CD14-positive monocyte (primary cell): ENCODE measurements around the gene CD300E. TPM values are rescaled to one million over a fixed set of nuclear protein-coding genes. Genes with fewer than 3 reads are reported as not detected.

Experiments used
- DNase-seq, 3 donors: peaks; one replicate each; pipeline ENCODE4 v3.0.0-alpha.2; 2011 to 2022
- H2AFZ ChIP-seq: 2 replicates; pipeline ENCODE4 v1.6.0; 2012; ENCODE audit warnings: mild to moderate bottlenecking, low read depth, low read length, inconsistent platforms; ENCODE audit not compliant: insufficient read depth, poor library complexity, severe bottlenecking
- H3K27ac ChIP-seq, 2 donors: 1 replicate in 1 of 2; 2 replicates in 1 of 2; pipeline ENCODE4 v1.5.1; 2012 to 2013; ENCODE audit warnings: low read length in 2 of 2, control low read depth in 1 of 2, inconsistent platforms in 1 of 2, low read depth in 1 of 2, mild to moderate bottlenecking in 1 of 2
- H3K27me3 ChIP-seq, 2 donors: one replicate each; pipeline versions ENCODE4 v1.6.0 to v1.6.1; 2011 to 2013; ENCODE audit warnings: low read length in 2 of 2; ENCODE audit not compliant: control insufficient read depth in 2 of 2, insufficient read depth in 2 of 2
- H3K36me3 ChIP-seq, 2 donors: replicated peaks in 1 of 2; 1 replicate in 1 of 2; 2 replicates in 1 of 2; pipeline versions ENCODE4 v1.5.1 to v1.6.1; 2012 to 2013; ENCODE audit warnings: low read length in 2 of 2, control low read depth in 1 of 2, inconsistent platforms in 1 of 2, mild to moderate bottlenecking in 1 of 2; ENCODE audit not compliant: insufficient read depth in 2 of 2, control insufficient read depth in 1 of 2
- H3K4me1 ChIP-seq, 2 donors: 1 replicate in 1 of 2; 2 replicates in 1 of 2; pipeline versions ENCODE4 v1.5.1 to v1.6.1; 2012 to 2013; ENCODE audit warnings: low read length in 2 of 2, control low read depth in 1 of 2, inconsistent platforms in 1 of 2, mild to moderate bottlenecking in 1 of 2, moderate library complexity in 1 of 2; ENCODE audit not compliant: insufficient read depth in 2 of 2, control insufficient read depth in 1 of 2
- H3K4me2 ChIP-seq: replicated peaks from 2 replicates; pipeline ENCODE3; 2012; ENCODE audit warnings: low read length, moderate library complexity, mild to moderate bottlenecking; ENCODE audit not compliant: poor library complexity, severe bottlenecking; ENCODE audit errors: extremely low read depth
- H3K4me3 ChIP-seq, 3 experiments: fragments of 200-600 bp in 1 of 3; sonication (generic) in 1 of 3; replicated peaks in 1 of 3; 1 replicate in 2 of 3; 2 replicates in 1 of 3; pipeline ENCODE4 v1.5.1; 2011 to 2013; ENCODE audit warnings: low read length in 3 of 3, mild to moderate bottlenecking in 3 of 3, control low read depth in 2 of 3, low read depth in 2 of 3, inconsistent platforms in 1 of 3, moderate library complexity in 1 of 3
- H3K79me2 ChIP-seq: 2 replicates; pipeline ENCODE4 v1.6.0; 2012; ENCODE audit warnings: mild to moderate bottlenecking, control low read depth, inconsistent platforms, low read length, moderate library complexity; ENCODE audit not compliant: insufficient read depth
- H3K9ac ChIP-seq: 2 replicates; pipeline ENCODE4 v1.6.0; 2017; ENCODE audit warnings: low read length, mild to moderate bottlenecking; ENCODE audit not compliant: insufficient read depth, poor library complexity, severe bottlenecking
- H3K9me3 ChIP-seq, 2 donors: replicated peaks in 1 of 2; 1 replicate in 1 of 2; 2 replicates in 1 of 2; pipeline versions ENCODE4 v1.5.1 to v1.6.1; 2012 to 2013; ENCODE audit warnings: low read length in 2 of 2, control low read depth in 1 of 2; ENCODE audit not compliant: control insufficient read depth in 1 of 2, insufficient read depth in 1 of 2
- H4K20me1 ChIP-seq: 2 replicates; pipeline ENCODE4 v1.6.0; 2012; ENCODE audit warnings: mild to moderate bottlenecking, low read length, control low read depth, moderate library complexity; ENCODE audit not compliant: insufficient read depth
- H3K27ac Mint-ChIP-seq, 7 donors: one replicate each; pipeline ENCODE4 v1.8.0; 2020; ENCODE audit warnings: mild to moderate bottlenecking in 7 of 7, mixed read lengths in 7 of 7, moderate library complexity in 6 of 7, inconsistent platforms in 2 of 7
- H3K27me3 Mint-ChIP-seq, 3 donors: one replicate each; pipeline ENCODE4 v1.8.0; 2021 to 2022; ENCODE audit warnings: low read depth in 3 of 3, mild to moderate bottlenecking in 3 of 3, mixed read lengths in 3 of 3, moderate library complexity in 3 of 3, inconsistent platforms in 1 of 3
- H3K36me3 Mint-ChIP-seq, 2 donors: one replicate each; pipeline ENCODE4 v1.8.0; 2020; ENCODE audit warnings: mixed read lengths in 2 of 2, inconsistent platforms in 1 of 2, mild to moderate bottlenecking in 1 of 2
- H3K4me1 Mint-ChIP-seq: one replicate; pipeline ENCODE4 v1.8.0; 2020; ENCODE audit warnings: mild to moderate bottlenecking, mixed read lengths
- H3K4me3 Mint-ChIP-seq, 2 donors: one replicate each; pipeline ENCODE4 v1.8.0; 2020; ENCODE audit warnings: mild to moderate bottlenecking in 2 of 2, mixed read lengths in 2 of 2, moderate library complexity in 1 of 2
- H3K9me3 Mint-ChIP-seq, 7 donors: one replicate each; pipeline ENCODE4 v1.8.0; 2020 to 2022; ENCODE audit warnings: mixed read lengths in 7 of 7, mild to moderate bottlenecking in 6 of 7, moderate library complexity in 6 of 7, inconsistent platforms in 2 of 7
- CTCF ChIP-seq: fragments of 200-600 bp; IDR thresholded peaks from one replicate; pipeline ENCODE4 v1.8.0; 2022; ENCODE audit warnings: antibody characterized with exemption, mild to moderate bottlenecking
- WGBS: methylation state at CpG from one replicate; pipeline ENCODE4 v1.1.5; 2013; ENCODE audit warnings: missing lambda C conversion rate; ENCODE audit not compliant: insufficient coverage; 5-methylcytosine and 5-hydroxymethylcytosine counted together
- intact Hi-C, 2 donors: fragments of 100-400 bp; cut with micrococcal nuclease; formaldehyde crosslinking; loops; one replicate each; pipeline versions ENCODE4 v1.15.0 to v1.15.1; 2023
- polyA plus RNA-seq, 3 donors: library from polyadenylated mRNA; depleted of rRNA in 1 of 3; unstranded in 2 of 3; stranded (reverse) in 1 of 3; fragments of 300-500 nt in 2 of 3; fragments of >200 nt in 1 of 3; fragmentation: Illumina TruSeq in 2 of 3; gene quantifications; 1 replicate in 2 of 3; 2 replicates in 1 of 3; pipeline ENCODE4 v1.2.3, GENCODE V29; 2012 to 2021

Gene CD300E
- polyA plus RNA-seq, 3 donors: 65.0 to 228 (median 122) TPM

- no peaks in the 10 kb centered on the region for H3K27me3 ChIP-seq
- no peak for TF ChIP-seq CTCF
- H3K36me3 Mint-ChIP-seq: peaks cover 28 to 42% of the 10 kb centered on the region in 2 donors
- no peak overlapping the region for H2AFZ ChIP-seq
- no peak overlapping the region for H3K4me3 Mint-ChIP-seq
- H3K4me1 ChIP-seq: peaks cover 64 to 77% of the 10 kb centered on the region in 2 donors
- no peaks in the 10 kb centered on the region for H3K79me2 ChIP-seq
- H3K9me3 Mint-ChIP-seq: peaks cover 0 to 6% (median 3%) of the 10 kb centered on the region in 7 donors
- 32% methylated on average over 2 of the region's 2 CpGs for WGBS
- no peak overlapping the region for H3K4me2 ChIP-seq
- no peak overlapping the region for H3K9ac ChIP-seq
- peaks cover 52% of the 10 kb centered on the region for H4K20me1 ChIP-seq
- intact Hi-C loops: loop anchor here in 1 of 2 donors (5.0 kb wide), 1 partner anchor 37 kb away; no protein-coding TSS in a partner anchor
- no peak overlapping the region for H3K27ac ChIP-seq
- peaks cover 33 to 56% of the 10 kb centered on the region in 2 donors for H3K36me3 ChIP-seq
- no peak overlapping the region for H3K27ac Mint-ChIP-seq
- DNase-seq: no peak
- H3K9me3 ChIP-seq: no peaks in the 10 kb centered on the region
- H3K27me3 Mint-ChIP-seq: peaks cover under 1 to 7% (median 1%) of the 10 kb centered on the region in 3 donors
- peaks cover 67% of the 10 kb centered on the region for H3K4me1 Mint-ChIP-seq
- no peak overlapping the region for H3K4me3 ChIP-seq
Measured at GRCh38 chr17:74610108-74610507, 13.4 kb downstream of the CD300E start.

- intact Hi-C loops: no loop called here
- peaks cover 0 to 10% (median 1%) of the 10 kb centered on the region in 3 donors for H3K27me3 Mint-ChIP-seq
- Histone ChIP-seq H3K9me3 (no peaks in the 10 kb centered on the region), H3K27ac (no peak overlapping the region), H4K20me1 (peaks cover 36% of the 10 kb centered on the region), H3K27me3 (no peaks in the 10 kb centered on the region), H3K4me3 (no peak overlapping the region), H3K36me3 (peaks cover 23 to 40% of the 10 kb centered on the region in 2 donors), H3K9ac (no peak overlapping the region), H2AFZ (no peak overlapping the region), H3K4me2 (no peak overlapping the region), H3K79me2 (no peaks in the 10 kb centered on the region), H3K4me1 (peaks cover 65 to 77% of the 10 kb centered on the region in 2 donors)
- no peak for TF ChIP-seq CTCF
- no peak overlapping the region for H3K4me3 Mint-ChIP-seq
- peaks cover 29 to 35% of the 10 kb centered on the region in 2 donors for H3K36me3 Mint-ChIP-seq
- DNase-seq: no peak
- peaks cover 0 to 8% (median 3%) of the 10 kb centered on the region in 7 donors for H3K9me3 Mint-ChIP-seq
- H3K27ac Mint-ChIP-seq: peak overlapping the region in 1 of 7 donors; percentile 73
- 100% methylated on average over 3 of the region's 3 CpGs for WGBS
- peaks cover 69% of the 10 kb centered on the region for H3K4me1 Mint-ChIP-seq
Measured at GRCh38 chr17:74608511-74608910, 15.0 kb downstream of the CD300E start.
